Heart right ventricle (tissue), 16 donors: ENCODE results near the gene NALCN. TPM values are rescaled to one million over a fixed set of nuclear protein-coding genes. Genes with fewer than 3 reads are reported as not detected.

Source experiments
- ATAC-seq, 8 donors: fragments of 200-7000 bp; cut with Tn5 transposase; one replicate each; pipeline ENCODE4 v1.9.1; 2020; ENCODE audit warnings: mild to moderate bottlenecking in 8 of 8, moderate library complexity in 8 of 8, moderate number of reproducible peaks in 1 of 8
- DNase-seq, 2 donors: peaks; one replicate each; pipeline ENCODE4 v3.0.0-alpha.2; 2020
- H3K27ac ChIP-seq, 10 donors: fragments of 200-600 bp; sonication (generic) in 2 of 10; one replicate each; pipeline versions ENCODE4 v1.5.0 to v1.8.0; 2020 to 2022; ENCODE audit warnings: mild to moderate bottlenecking in 3 of 10
- H3K27me3 ChIP-seq, 7 donors: fragments of 200-600 bp; one replicate each; pipeline ENCODE4 v1.8.0; 2021 to 2022; ENCODE audit warnings: mild to moderate bottlenecking in 2 of 7
- H3K36me3 ChIP-seq, 9 donors: fragments of 200-600 bp; sonication (generic) in 1 of 9; one replicate each; pipeline versions ENCODE4 v1.5.0 to v1.8.0; 2020 to 2022; ENCODE audit warnings: mild to moderate bottlenecking in 2 of 9
- H3K4me1 ChIP-seq, 9 donors: fragments of 200-600 bp; sonication (generic) in 1 of 9; one replicate each; pipeline versions ENCODE4 v1.5.0 to v1.8.0; 2020 to 2022; ENCODE audit warnings: mild to moderate bottlenecking in 4 of 9
- H3K4me3 ChIP-seq, 10 donors: fragments of 200-600 bp; sonication (generic) in 2 of 10; one replicate each; pipeline versions ENCODE4 v1.5.0 to v1.8.0; 2020 to 2022; ENCODE audit warnings: mild to moderate bottlenecking in 7 of 10, moderate library complexity in 2 of 10
- H3K9me3 ChIP-seq, 11 donors: fragments of 200-600 bp in 10 of 11; sonication (generic) in 2 of 11; one replicate each; pipeline versions ENCODE4 v1.5.0 to v1.8.0; 2013 to 2022; ENCODE audit warnings: mild to moderate bottlenecking in 2 of 11, control low read depth in 1 of 11, moderate library complexity in 1 of 11
- CTCF ChIP-seq, 9 donors: fragments of 200-600 bp; sonication (generic) in 2 of 9; IDR thresholded peaks; one replicate each; pipeline versions ENCODE4 v1.5.0 to v1.8.0; 2021 to 2022; ENCODE audit warnings: antibody characterized with exemption in 9 of 9, mild to moderate bottlenecking in 5 of 9, moderate library complexity in 1 of 9
- WGBS, 2 donors: extraction: QIAGEN DNeasy Blood & Tissue Kit; methylation state at CpG; one replicate each; pipeline ENCODE4 v1.1.7; 2013; ENCODE audit warnings: inconsistent platforms in 1 of 2; 5-methylcytosine and 5-hydroxymethylcytosine counted together
- intact Hi-C, 10 donors: fragments of 100-400 bp; cut with DNase I; formaldehyde crosslinking; loops; one replicate each; pipeline versions ENCODE4 v1.11.1 to v1.14.2; 2022
- long read RNA-seq, 3 donors: library from polyadenylated mRNA; unstranded; transcript quantifications; one replicate each; pipeline ENCODE4 v2.0.0, GENCODE V29; 2020 to 2021
- polyA plus RNA-seq, 2 donors: library from polyadenylated mRNA; stranded (reverse); fragments of 200-250 nt; gene quantifications; one replicate each; pipeline ENCODE4 v1.2.3, GENCODE V29; 2013
- total RNA-seq, 10 donors: library from RNA; stranded (reverse); fragmentation: NEBNext Ultra II Directional in 3 of 10; extraction: Animal tissue kit (Norgen Biotek cat#: 25700) in 3 of 10; gene quantifications; one replicate each; pipeline versions ENCODE4 v1.2.1 to v1.2.4, GENCODE V29; 2021 to 2023
- donor health status: Arrhythmogenic right ventricular cardiomyopathy.
- donor health status: ischemic (EF 13 %, LVEDD 7.1; RV severe dilation, severe dysfunction).
- donor health status: healthy with polysubstance abuse.
- donor health status: DM: no; HTN: yes; CAD: no.
- donor health status: DM: no; HTN: no; CAD: no.
- donor health status: ischemic (EF 25% LVEDD 6.9; RV normal size, moderate dysfunction).
- donor health status: ischemic (EF 25% LVEDD 5.7; RV mildly dilated, moderate dysfunction).
- donor health status: healthy.
- donor health status: DM: yes; HTN: yes; CAD: no.
- donor health status: Ischemic cardiomyopathy.
- donor health status: ischemic (EF 35%, LVEDD 5.7; RV mildly dilated, moderate dysfunction).
- donor health status: nonischemic (EF 11% LVEDD 7.7; RV severe dilation, severe dysfunction).
- donor health status: DM: yes; HTN: yes; CAD: no.
- donor health status: PGD.
- donor health status: ischemic (EF 29% LVEDD 5.4; RV normal size, mild dysfunction).
- donor health status: nonischemic (EF 23%, LVEDD 6.1; RV moderate dilation, normal function).

The NALCN gene
- total RNA-seq (1 to 10 TPM; 5.5 to 9.3 (median 8.3) TPM), polyA plus RNA-seq (1 to 10 TPM in 1 of 2 donors, under 1 TPM in 1; 0.01 to 3.1 TPM)
- long read RNA-seq, donor 1, partial matches to known transcripts = 1 of 4 reads
- long read RNA-seq, donor 1, other reads (novel, unspliced or antisense) = 3 of 4 reads
- long read RNA-seq, donor 2, partial matches to known transcripts = 6 of 11 reads
- long read RNA-seq, donor 2, other reads (novel, unspliced or antisense) = 4 of 11 reads
- long read RNA-seq, donor 3, partial matches to known transcripts = 9 of 21 reads
- long read RNA-seq, donor 3, other reads (novel, unspliced or antisense) = 12 of 21 reads

- Histone ChIP-seq H3K36me3 (no peaks in the 10 kb centered on the region), H3K27me3 (peaks cover 0 to 29% (median 12%) of the 10 kb centered on the region in 7 donors), H3K4me3 (peak within 1 kb of the TSS; percentile 23 to 67 (median 60)), H3K4me1 (peaks cover 0 to 13% (median 4%) of the 10 kb centered on the region in 9 donors), H3K27ac (peak within 1 kb of the TSS; percentile 22 to 87 (median 72)), H3K9me3 (no peaks in the 10 kb centered on the region)
- no peak for TF ChIP-seq CTCF (IDR thresholded peaks at IDR 0.05)
- WGBS, 2 donors = 1 to 2% methylated on average over 74 to 85 of the region's 85 CpGs
- intact Hi-C loops = no loop called here
- ATAC-seq = peak; percentile 86 to 95 (median 90)
- peak in 1 of 2 donors; percentile 39 for DNase-seq
Observed at GRCh38 chr13:101416181-101417042, at the start of gene NALCN. Gene NALCN (minus strand): TSS chr13:101416508. CDS start chr13:101399126, 17,382 bp downstream.

- no peak overlapping the region for H3K4me3 ChIP-seq
- H3K4me1 ChIP-seq = no peaks in the 10 kb centered on the region
- no peak for TF ChIP-seq CTCF (IDR thresholded peaks at IDR 0.05)
- ATAC-seq (no peak), DNase-seq (no peak)
- H3K27me3 ChIP-seq = peaks cover 0 to 4% (median 0%) of the 10 kb centered on the region in 7 donors
- H3K36me3 ChIP-seq = no peaks in the 10 kb centered on the region
- WGBS, 2 donors = 82 to 91% methylated on average over 3 of the region's 3 CpGs
- no peak overlapping the region for H3K27ac ChIP-seq
- no peaks in the 10 kb centered on the region for H3K9me3 ChIP-seq
- intact Hi-C loops = no loop called here
Observed at GRCh38 chr13:101465877-101466276, 49.6 kb upstream of the NALCN start.

- Histone ChIP-seq H3K27ac (no peak overlapping the region), H3K27me3 (peaks cover 0 to 9% (median 0%) of the 10 kb centered on the region in 7 donors), H3K9me3 (no peaks in the 10 kb centered on the region), H3K36me3 (no peaks in the 10 kb centered on the region), H3K4me3 (no peak overlapping the region), H3K4me1 (peaks cover 0 to 3% (median 0%) of the 10 kb centered on the region in 9 donors)
- no peak for ATAC-seq
- TF ChIP-seq CTCF (IDR thresholded peaks at IDR 0.05) = no peak
- WGBS, 2 donors = 86 to 92% methylated on average over 2 of the region's 2 CpGs
- intact Hi-C loops = no loop called here
- DNase-seq = no peak
Observed at GRCh38 chr13:101457176-101457575, 40.9 kb upstream of the NALCN start.

GRCh38 chr13:101455863-101456262 is 39.6 kb upstream of the NALCN start:
- 30 to 34% methylated on average over 3 of the region's 3 CpGs for WGBS, 2 donors
- DNase-seq (no peak), ATAC-seq (peak in 1 of 8 donors; percentile 9)
- intact Hi-C loops = no loop called here
- Histone ChIP-seq H3K27me3 (peaks cover 0 to 9% (median 0%) of the 10 kb centered on the region in 7 donors), H3K4me3 (no peak overlapping the region), H3K36me3 (no peaks in the 10 kb centered on the region), H3K27ac (no peak overlapping the region), H3K9me3 (no peaks in the 10 kb centered on the region), H3K4me1 (peaks cover 0 to 3% (median 0%) of the 10 kb centered on the region in 9 donors)
- no peak for TF ChIP-seq CTCF (IDR thresholded peaks at IDR 0.05)
